DMS79 (cell line): Measurements from ENCODE around the gene TMEM266.

ENCODE experiments used
- DNase-seq: peaks from one replicate; lab custom pipeline; 2025; lab: John Stamatoyannopoulos, UW

Gene TMEM266

GRCh38 chr15:76204109-76204845, 144.5 kb downstream of the TMEM266 start:
- no peak for DNase-seq

- no peak for DNase-seq
Measured at GRCh38 chr15:76204916-76205460, 145.2 kb downstream of the TMEM266 start.

DNA sequence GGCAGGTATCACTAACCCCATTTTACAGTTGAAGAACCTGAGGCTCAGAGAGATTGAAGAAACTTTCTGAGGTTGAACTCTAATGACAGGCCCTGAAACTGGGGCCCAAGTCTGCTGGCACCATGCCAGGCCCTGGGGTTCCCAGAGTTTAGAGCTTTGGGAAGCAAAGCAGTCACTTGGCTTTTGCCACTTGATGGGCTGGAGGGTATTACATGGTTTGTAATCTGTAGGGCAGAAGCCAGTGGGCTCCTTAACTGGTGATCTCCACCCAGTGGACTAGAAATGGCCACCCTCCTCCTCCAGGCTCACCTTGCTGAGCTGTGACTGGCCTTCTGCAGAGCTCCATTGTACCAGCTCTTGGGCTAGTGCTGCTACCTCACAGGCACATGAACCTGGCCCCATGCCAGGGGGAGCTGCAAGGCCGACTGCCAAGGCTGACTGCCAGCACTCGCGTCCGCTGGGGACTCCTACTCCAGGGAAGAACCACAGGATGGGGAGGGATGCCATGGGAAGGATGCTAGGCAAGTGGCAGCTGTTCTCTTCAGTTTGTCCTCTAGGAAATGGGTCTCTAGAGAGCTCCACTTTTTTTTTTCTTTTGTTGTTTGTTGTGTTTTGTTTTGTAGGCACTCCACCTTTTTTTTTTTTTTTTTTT, 146.7 kb downstream of the TMEM266 start:
- peak; percentile 81 for DNase-seq

GRCh38 chr15:76208084-76208785, 148.4 kb downstream of the TMEM266 start:
- DNase-seq, result no peak

DNA sequence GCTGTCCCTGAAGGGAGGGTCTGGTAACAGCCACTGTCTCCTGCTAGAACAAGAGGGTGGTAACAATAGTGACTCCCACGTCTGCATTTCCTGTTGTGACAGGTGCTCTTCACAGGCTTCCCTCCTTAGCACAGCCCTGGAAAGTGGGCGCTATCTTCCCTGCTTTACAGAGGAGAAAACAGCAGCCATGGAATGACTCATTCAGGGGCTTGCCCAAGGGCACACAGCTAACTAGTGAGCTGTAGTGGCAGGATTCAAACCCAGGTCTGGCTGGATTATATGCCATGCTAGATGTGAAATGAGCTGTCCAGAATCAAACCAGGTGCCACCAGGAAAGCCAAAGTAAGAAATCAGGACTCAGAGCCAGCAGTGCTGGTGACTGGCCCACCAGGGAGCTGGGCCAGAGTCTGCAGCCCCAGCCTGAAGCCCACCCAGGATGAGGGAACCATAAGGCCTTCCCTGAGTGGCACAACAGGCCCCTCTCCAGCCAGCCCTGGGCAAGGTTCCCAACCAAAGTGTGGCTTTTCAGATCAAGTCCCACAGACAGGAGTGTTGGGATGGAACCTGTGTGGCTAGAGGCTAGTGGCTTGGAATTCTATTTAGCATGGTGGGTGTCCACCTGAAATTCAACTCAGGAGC, 149.1 kb downstream of the TMEM266 start:
- DNase-seq, result no peak

DNA sequence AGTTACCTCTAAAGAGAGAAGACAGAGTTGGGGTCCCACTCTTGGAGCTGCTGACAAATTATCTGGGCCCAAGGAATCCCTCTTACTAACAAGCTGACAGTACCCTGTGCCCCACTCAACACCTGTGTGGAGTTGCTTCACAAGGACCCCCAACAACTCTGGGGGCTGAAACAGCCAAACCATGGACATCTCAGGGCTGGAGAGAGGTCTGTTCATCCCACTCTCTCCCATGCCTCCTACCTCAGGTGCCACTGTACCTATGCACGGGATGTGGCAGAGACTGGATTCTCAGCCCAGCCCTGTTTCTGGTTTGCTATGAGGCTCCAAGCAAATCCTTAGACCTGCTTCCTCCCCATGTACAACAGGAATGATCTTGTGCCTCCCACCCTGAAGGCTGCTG, 149.7 kb downstream of the TMEM266 start:
- DNase-seq, result no peak

GRCh38 chr15:76209942-76210341, 150.2 kb downstream of the TMEM266 start:
- no peak for DNase-seq

- no peak for DNase-seq
Measured at GRCh38 chr15:76215634-76216033, 155.8 kb downstream of the TMEM266 start.

GRCh38 chr15:76217029-76217881, 157.5 kb downstream of the TMEM266 start:
- DNase-seq, result peak; percentile 42

DNA sequence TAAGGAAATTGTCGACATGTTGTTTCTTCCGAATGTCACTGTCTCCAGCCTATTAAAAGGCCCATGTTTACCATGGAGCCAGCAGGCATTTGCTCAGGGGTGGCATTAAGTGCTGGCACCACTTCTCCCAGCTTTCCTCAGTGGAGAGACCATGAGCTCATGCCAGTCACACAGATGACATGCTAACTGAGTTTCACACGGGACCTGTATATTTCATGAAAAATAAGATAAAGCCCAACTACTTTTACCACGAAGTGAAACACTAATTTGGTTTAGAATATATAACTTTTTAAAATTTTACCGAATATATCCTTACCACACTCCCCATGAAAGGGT, 158.1 kb downstream of the TMEM266 start:
- DNase-seq, result no peak

- DNase-seq, result no peak
Measured at GRCh38 chr15:76221085-76221767, 161.4 kb downstream of the TMEM266 start.

DNA sequence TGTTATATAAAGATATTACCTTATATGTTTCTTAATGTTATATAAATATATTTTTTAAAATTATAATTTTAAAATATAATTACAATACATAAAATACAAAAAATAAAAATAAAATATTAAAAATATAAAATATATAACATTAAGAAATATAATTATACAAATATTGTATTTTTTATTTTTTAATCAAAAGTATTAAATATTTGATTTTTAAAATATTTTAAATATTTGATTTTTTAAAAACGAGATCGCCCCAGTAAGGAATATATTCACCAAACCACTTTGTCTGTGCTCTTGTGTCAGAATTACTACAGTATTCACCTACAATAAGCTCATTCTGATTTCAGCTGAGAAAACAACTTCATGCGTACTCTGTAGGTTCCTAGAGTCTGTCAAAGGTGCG, 162.4 kb downstream of the TMEM266 start:
- no peak for DNase-seq

DNA sequence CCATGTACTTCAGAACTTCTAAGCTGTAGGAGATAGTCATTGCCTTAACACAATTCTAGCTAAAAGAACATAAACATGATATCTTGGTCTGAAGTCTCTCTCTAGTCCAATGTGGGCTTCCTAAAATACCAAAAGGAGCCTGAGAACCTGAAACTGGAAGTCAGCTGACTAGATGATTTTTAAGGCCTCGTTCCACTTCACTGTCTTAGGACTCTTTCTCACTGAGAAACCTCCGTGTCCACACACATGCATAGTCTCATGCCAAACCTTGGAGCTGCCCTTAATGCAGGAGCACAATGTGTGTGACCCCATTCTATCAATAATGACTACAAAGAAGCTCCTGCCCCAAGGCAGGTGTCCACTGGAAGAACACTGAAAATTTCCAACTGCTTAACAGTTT, 163.7 kb downstream of the TMEM266 start:
- DNase-seq, result no peak

GRCh38 chr15:76229266-76229665, 169.5 kb downstream of the TMEM266 start:
- DNase-seq, result no peak

GRCh38 chr15:76233921-76234320, 174.1 kb downstream of the TMEM266 start:
- DNase-seq, result no peak

DNA sequence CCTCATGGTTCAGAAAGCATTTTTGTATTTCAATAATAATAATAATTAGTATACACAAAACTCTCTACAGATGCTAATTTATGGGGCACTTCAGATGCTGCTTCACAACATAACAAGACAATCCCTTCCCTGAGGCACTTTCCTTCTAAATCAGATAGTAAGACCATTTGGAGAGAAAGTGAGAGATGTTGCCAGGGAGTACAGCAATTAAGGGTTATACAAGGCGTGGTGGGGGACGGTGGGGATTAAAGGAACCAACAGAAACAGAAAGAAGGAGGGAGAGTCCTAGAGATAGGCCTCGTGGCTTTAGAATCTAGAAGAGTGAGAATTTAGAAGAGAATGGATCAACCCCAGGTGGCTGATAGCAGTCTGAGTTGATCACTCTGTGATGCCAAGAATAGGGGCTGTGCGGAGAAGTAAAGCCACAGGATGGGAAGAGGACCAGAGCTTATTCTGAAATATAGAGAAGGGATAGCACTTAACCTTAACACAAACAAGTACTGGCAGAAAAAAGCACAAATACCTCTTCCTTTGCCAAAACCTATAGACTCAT, 174.6 kb downstream of the TMEM266 start:
- no peak for DNase-seq

GRCh38 chr15:76235186-76235826, 175.5 kb downstream of the TMEM266 start:
- no peak for DNase-seq

- no peak for DNase-seq
Measured at GRCh38 chr15:76236350-76236749, 176.6 kb downstream of the TMEM266 start.

GRCh38 chr15:76239786-76240185, 180.0 kb downstream of the TMEM266 start:
- no peak for DNase-seq

GRCh38 chr15:76245072-76245610, 185.4 kb downstream of the TMEM266 start:
- no peak for DNase-seq
